ENCODE measurements around the gene TLN1. TPM values are rescaled to one million over a fixed set of nuclear protein-coding genes. Genes with fewer than 3 reads are reported as not detected.
A peak's percentile ranks its signal among the peaks of the same experiment; 100 is the strongest.

TLN1 gene
- total and polyA plus RNA-seq, 2 of the 8 experiments (the other 6 are each of a cell fraction or from before 2014, with no cell fraction given), result 28.1 to 90.1 TPM

DNA sequence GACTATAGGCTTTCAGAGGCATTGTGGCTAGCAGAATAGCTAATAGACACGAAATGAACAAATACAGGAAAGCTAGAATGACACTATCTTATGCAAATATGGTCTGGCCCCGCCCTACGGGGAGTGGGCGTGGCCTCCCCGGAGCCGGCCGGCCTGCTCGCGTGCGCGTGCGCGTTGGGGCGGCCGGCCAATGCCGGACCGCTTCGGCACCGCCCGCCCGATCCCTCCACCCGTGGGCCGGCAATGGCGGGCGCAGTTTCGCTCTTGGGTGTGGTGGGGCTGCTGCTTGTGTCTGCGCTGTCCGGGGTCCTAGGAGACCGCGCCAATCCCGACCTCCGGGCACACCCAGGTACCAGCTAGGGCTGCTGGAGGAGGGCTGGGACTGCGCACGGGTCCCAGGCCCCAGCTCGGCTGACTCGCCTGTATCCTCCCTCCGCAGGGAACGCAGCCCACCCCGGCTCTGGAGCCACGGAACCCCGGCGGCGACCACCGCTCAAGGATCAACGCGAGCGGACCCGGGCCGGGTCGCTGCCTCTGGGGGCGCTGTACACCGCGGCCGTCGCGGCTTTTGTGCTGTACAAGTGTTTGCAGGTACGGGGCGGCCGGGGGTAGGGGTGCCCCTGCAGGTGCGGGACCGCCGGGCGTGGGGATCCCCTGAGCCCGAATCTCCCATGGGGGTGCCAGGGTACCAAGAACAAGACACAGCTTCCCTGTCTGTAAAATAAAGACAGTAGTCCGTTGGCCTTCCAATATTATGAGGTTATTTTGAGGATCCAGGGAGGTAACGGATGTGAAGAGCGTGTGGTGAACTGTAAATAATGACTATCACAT is 73.6 kb downstream of the TLN1 start, which contains the start of gene CCDC107:
Gene CCDC107 (plus strand): TSS at position 156 of the 831 bp plus-strand sequence. CDS start 88 bp downstream, at position 244.
- Histone ChIP-seq H3K9ac (replicated peaks in 1 of 4; ENCODE audit: extremely low read depth in 1 of 4, low read depth in 3 of 4, low read length in 3 of 4) (peak within 1 kb of the TSS; percentile 65 to 90 (median 82)), H4K91ac (replicated peaks; ENCODE audit: insufficient read length, low read length) (peak within 1 kb of the TSS; percentile 77), H2BK12ac (ENCODE audit: low read depth, low read length) (peak within 1 kb of the TSS; percentile 23), H4K5ac (ENCODE audit: insufficient read length, low read depth, low read length) (peak within 1 kb of the TSS; percentile 96), H3K4ac (replicated peaks; ENCODE audit: insufficient read length, low read depth, low read length) (peak within 1 kb of the TSS; percentile 57), H3K79me1 (ENCODE audit: low read depth, low read length) (peaks cover 2% of the 10 kb centered on the region; the same call in 1 of the 2 replicates), H2BK20ac (ENCODE audit: low read length) (no peak within 1 kb of the TSS), H2BK5ac (ENCODE audit: low read depth, low read length) (peak within 1 kb of the TSS; percentile 94; the same call in 1 of the 2 replicates), H2BK15ac (ENCODE audit: low read length) (peak within 1 kb of the TSS; percentile 10), H3K14ac (ENCODE audit: insufficient read length) (no peak within 1 kb of the TSS), H3K27ac (ENCODE audit: low read depth, low read length) (peak within 1 kb of the TSS; percentile 99), H3K9me3 (ENCODE audit: insufficient read depth in 2 of 2, low read depth in 1 of 2, low read length in 1 of 2) (no peaks in the 10 kb centered on the region), H2BK120ac (replicated peaks; ENCODE audit: low read depth, low read length) (no peak within 1 kb of the TSS), H4K20me1 (replicated peaks in 1 of 2; ENCODE audit: control insufficient read depth in 1 of 2, insufficient read depth in 2 of 2, low read length in 2 of 2) (peaks cover 2 to 6% of the 10 kb centered on the region in 2 experiments), H2AFZ (ENCODE audit: low read length) (peak within 1 kb of the TSS; percentile 96), H3K4me3 (ENCODE audit: extremely low read depth in 1 of 4, insufficient read depth in 2 of 4, low read depth in 3 of 4, low read length in 4 of 4) (peak within 1 kb of the TSS; percentile 70 to 92 (median 86)), H3K27me3 (replicated peaks in 1 of 4; ENCODE audit: control insufficient read depth in 3 of 4, extremely low read depth in 1 of 4, insufficient read depth in 3 of 4, low read length in 3 of 4) (peaks cover 0 to 7% (median 0%) of the 10 kb centered on the region in 4 experiments; a peak in 1 of 7 replicates), H3K56ac (replicated peaks; ENCODE audit: insufficient read length, low read depth, low read length) (peak within 1 kb of the TSS; percentile 92), H4K8ac (ENCODE audit: extremely low read depth, insufficient read depth, low read length) (peak within 1 kb of the TSS; percentile 96), H3K79me2 (ENCODE audit: control insufficient read depth in 1 of 2, insufficient read depth in 2 of 2, low read length in 2 of 2) (no peaks in the 10 kb centered on the region), H3K4me2 (ENCODE audit: insufficient read depth in 1 of 2, low read depth in 2 of 2, low read length in 2 of 2) (peak within 1 kb of the TSS; percentile 77 to 92), H2AK5ac (ENCODE audit: low read depth, low read length) (no peak within 1 kb of the TSS), H3K23ac (ENCODE audit: insufficient read length) (no peak within 1 kb of the TSS), H3K36me3 (ENCODE audit: control insufficient read depth in 2 of 4, insufficient read depth in 4 of 4, low read length in 3 of 4) (peaks cover 6 to 27% (median 13%) of the 10 kb centered on the region in 4 experiments), H3K4me1 (replicated peaks in 1 of 4; ENCODE audit: control insufficient read depth in 3 of 4, insufficient read depth in 4 of 4, low read length in 3 of 4) (peaks cover 0 to 2% (median 0%) of the 10 kb centered on the region in 4 experiments; a peak in 4 of 7 replicates), H3K18ac (ENCODE audit: extremely low read depth, low read length) (peak within 1 kb of the TSS; percentile 97), H3K23me2 (ENCODE audit: low read depth, low read length) (peaks cover 10% of the 10 kb centered on the region)
- no peak for FAIRE-seq
- DNase-seq (ENCODE audit: low read depth in 1 of 2, low spot score in 2 of 2), result peak in 1 of 2 experiments; percentile 90
- ChIA-PET CTCF (ENCODE audit: partially characterized antibody) (interaction anchor here (0.9 to 15.9 kb wide), 22 partner anchors 8 to 248 kb away, joined by 3 to 347 read pairs (median 6); partner anchors contain the start of genes CA9, CREB3, HRCT1 and SIT1), POLR2A (ENCODE audit: partially characterized antibody) (interaction anchor here (0.8 to 7.9 kb wide), 22 partner anchors 9 to 586 kb away, joined by 3 to 84 read pairs (median 4); partner anchors contain the start of genes CA9, CREB3, STOML2 and TLN1)
- 2% methylated on average over 52 of the region's 67 CpGs; no CpG with 5 or more reads in 1 of the 2 experiments for WGBS, 2 experiments (ENCODE audit: extremely low coverage in 1 of 2, insufficient coverage in 1 of 2, insufficient read length in 1 of 2, insufficient replicate concordance in 2 of 2, low coverage in 1 of 2, low lambda C conversion rate in 2 of 2, missing lambda C conversion rate in 1 of 2)
- TF ChIP-seq, protein P1, sequence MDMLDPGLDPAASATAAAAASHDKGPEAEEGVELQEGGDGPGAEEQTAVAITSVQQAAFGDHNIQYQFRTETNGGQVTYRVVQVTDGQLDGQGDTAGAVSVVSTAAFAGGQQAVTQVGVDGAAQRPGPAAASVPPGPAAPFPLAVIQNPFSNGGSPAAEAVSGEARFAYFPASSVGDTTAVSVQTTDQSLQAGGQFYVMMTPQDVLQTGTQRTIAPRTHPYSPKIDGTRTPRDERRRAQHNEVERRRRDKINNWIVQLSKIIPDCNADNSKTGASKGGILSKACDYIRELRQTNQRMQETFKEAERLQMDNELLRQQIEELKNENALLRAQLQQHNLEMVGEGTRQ (IDR thresholded peaks at IDR 0.05; ENCODE audit: low read length), result no peak
- TF ChIP-seq, protein P2, sequence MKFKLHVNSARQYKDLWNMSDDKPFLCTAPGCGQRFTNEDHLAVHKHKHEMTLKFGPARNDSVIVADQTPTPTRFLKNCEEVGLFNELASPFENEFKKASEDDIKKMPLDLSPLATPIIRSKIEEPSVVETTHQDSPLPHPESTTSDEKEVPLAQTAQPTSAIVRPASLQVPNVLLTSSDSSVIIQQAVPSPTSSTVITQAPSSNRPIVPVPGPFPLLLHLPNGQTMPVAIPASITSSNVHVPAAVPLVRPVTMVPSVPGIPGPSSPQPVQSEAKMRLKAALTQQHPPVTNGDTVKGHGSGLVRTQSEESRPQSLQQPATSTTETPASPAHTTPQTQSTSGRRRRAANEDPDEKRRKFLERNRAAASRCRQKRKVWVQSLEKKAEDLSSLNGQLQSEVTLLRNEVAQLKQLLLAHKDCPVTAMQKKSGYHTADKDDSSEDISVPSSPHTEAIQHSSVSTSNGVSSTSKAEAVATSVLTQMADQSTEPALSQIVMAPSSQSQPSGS (IDR thresholded peaks at IDR 0.05; ENCODE audit: low read length), result no peak
- TF ChIP-seq HDAC6 (IDR thresholded peaks at IDR 0.05; ENCODE audit: low read depth, low read length) (no peak), MAFK (IDR thresholded peaks at IDR 0.05; ENCODE audit: low read depth, low read length) (no peak), EZH2 (IDR thresholded peaks at IDR 0.05; ENCODE audit: low read depth, low read length, severe bottlenecking) (no peak), HDAC2 (IDR thresholded peaks at IDR 0.05; ENCODE audit: borderline replicate concordance in 1 of 2, low read depth in 2 of 2, low read length in 2 of 2) (peak in 1 of 2 experiments; percentile 68; a peak in 2 of 4 replicates), KDM5A (IDR thresholded peaks at IDR 0.05; ENCODE audit: low read length) (no peak)
